Stimulated activated CD8-positive, alpha-beta memory T cell treated with anti-CD3 and anti-CD28 coated beads, Interleukin-2, amount 100 ng/mL, for 48 hours (primary cell): Measurements from ENCODE around the gene SORBS1.
A peak's percentile ranks its signal among the peaks of the same experiment; 100 is the strongest.
"Not testable (repeated sequence)": the region's sequence is repeated elsewhere in the genome, so short reads cannot be mapped to it uniquely, and the experiment has no call there.

Experiments
- DNase-seq, 2 donors: peaks; one replicate each; pipeline ENCODE4 v3.0.0-alpha.2; 2020; ENCODE audit warnings: low read depth in 2 of 2

The SORBS1 gene

GRCh38 chr10:95388539-95388938 lies 172.6 kb downstream of the SORBS1 start:
- no peak for DNase-seq

- no peak for DNase-seq
Observed at GRCh38 chr10:95388109-95388471, 173.1 kb downstream of the SORBS1 start.

DNA sequence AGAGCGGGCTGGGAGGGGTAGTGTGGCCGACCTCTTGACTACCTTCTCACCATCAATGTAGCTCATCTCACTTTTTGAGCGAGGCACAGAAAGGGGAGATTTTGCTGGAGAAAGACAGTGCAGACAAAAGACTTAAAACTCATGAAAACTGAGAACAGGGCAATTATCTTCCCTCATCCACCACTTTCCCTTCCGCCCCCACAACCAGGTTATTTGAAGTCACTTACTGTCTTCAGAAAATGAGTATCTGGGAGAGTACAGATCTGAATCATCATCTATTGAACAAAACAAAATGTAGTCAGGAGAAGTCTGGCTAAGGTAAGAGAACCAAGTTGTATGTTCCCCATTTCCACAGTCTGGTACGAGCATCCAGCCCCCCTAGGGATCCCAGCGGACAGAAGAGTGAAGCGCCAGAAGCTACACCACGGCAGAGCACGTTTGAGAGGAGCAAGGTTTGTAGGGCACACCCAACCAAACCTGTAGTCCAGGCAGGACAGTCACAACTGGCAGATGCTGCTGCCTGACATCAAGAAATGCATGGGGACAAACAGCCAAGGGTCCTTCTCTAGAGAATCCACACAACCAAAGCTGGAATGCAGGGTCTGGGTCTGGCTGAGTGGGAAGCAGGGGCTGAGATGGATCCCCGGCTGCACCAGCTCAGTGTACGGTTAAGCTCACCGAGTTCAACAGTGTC lies 177.0 kb downstream of the SORBS1 start:
- peak in 1 of 2 donors; percentile 9 for DNase-seq

- DNase-seq = no peak
Observed at GRCh38 chr10:95382596-95382995, 178.6 kb downstream of the SORBS1 start.

DNA sequence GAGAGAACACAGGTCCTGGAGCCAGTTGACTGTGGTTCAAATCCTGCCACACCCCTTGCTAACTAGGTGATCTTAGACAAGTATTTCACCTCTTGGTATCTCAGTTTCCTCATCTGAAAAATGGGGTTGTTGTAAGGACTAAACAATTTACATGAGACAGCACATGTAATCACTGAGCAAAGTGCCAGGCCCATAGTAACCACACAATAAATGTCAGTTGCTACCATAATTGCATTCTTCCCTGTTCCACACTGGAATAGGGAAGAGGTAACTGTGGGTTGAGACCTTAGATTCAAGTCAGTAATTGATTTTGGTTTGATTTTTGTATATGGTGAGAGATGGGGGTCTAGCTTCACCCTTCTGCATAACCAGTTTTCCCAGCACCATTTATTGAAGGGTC lies 179.0 kb downstream of the SORBS1 start:
- DNase-seq = no peak

- DNase-seq = no peak
Observed at GRCh38 chr10:95377950-95378349, 183.2 kb downstream of the SORBS1 start.

DNA sequence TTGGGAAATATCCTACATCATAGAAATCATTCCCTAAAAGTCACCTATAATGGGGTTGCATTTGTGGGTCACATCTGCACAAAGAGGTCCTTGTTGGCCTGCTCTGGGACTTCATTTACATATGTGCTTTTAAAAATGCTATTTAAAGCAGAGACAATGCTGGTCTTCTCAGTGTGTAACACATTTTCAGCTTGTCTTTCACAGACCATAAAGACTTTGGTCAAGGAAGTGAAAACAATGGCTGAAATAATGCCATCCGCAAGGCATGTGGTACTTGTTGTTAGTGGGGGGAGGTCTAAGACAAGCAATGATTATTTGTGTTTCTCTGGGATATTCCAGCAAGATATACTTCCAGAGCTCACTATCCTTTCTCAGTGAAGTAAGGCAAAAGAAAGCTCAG lies 185.8 kb downstream of the SORBS1 start:
- no peak for DNase-seq

DNA sequence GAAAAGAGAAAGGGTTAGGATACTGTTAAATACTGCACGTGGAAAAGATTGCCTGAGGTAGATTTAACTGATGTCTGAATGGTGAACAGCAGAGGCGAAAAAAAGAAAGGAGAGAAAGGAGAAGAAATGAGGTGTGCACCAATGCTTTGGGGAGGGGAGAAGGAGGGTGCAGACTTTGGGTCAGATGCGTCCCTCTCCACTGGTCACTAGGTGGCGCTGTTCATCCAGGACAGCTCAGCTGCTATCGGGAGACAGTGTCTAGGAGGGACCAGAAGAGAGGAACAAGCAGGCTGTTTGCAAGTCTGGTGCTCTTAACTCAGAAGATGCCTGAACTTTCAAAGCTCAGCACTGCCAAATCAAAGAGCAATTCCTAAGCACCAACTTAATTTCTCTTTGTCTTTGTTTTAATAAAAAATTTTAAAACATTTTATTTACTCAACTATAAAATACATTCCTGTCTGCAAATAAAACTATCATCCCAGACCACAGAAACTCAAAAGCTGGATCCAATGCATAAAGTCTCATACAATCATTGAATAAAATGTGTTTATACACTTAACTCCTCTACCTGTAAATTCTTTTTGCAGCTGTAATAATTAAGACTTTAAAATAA lies 186.5 kb downstream of the SORBS1 start:
- DNase-seq = peak; percentile 35 to 41

GRCh38 chr10:95373660-95374059 lies 187.5 kb downstream of the SORBS1 start:
- DNase-seq = no peak

DNA sequence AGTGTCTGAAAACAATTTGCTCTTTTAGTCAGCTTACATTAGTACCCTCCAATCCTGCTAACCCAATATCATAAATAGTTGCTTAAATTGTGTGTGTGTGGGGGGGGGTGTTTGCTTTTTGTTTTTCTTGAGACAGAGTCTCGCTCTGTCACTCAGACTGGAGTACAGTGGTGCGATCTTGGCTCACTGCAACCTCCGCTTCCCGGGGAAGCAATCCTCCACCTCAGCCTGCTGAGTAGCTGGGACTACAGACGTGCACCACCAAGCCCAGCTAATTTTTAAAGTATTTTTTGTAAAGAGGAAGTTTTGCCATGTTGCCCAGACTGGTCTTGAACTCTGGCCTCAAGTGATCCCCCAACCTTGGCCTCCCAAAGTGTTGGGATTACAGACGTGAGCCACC lies 196.8 kb downstream of the SORBS1 start:
- DNase-seq = no peak

DNA sequence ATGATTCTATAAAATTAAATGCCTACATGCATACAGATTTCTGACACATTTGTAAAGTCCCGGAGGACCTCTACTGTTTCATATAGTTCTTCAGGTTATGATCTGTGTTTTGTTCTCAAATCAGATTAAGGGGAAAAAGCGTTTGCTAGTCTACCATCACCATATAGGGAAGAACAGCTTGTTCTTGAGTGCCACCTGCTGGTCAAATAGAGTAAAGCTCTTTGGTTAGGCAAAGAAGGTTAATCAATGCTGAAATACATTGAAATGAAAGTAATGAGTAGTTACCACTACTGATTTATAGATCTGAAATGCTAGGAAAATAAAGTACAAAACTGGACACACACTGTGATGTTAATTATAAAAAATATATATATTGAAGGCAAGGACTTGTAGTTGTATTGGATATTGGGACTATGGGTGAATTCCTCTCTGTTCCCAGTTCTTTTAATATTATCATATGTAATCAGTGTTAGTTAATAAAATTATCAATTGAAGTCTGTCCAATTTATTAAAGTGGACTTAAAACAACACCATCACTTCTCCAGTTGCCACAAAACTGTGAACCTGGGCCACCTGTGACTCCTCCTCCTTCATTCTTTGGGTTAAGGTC lies 197.8 kb downstream of the SORBS1 start:
- no peak for DNase-seq

DNA sequence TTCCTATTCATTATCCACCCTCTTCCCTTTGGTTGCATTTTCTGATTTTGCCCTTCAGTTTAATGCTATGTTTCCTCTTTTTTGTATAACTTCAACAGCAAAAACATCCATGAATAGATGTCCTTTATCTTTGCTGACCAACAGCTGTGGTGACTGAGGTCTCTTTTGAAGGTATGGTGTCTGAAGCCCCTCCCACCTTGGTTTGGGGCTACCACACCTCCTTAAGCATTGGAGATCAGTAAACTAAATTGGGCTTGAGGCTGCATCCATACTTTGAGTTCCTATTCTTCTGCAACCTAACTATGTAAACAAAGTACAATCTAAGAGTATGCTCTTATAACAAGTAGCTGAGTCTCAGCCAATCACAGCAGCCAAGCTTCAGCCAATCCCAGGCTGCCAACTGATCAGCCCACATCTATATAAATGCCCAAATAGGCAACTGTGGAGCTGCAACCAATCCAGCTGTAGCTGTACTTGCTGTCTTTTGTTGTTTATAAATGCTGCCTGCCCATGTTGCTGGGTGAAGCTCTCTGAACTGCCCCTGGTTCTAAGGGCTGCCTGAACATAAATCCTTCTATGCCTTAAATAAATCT lies 201.0 kb downstream of the SORBS1 start:
- no peak for DNase-seq

DNA sequence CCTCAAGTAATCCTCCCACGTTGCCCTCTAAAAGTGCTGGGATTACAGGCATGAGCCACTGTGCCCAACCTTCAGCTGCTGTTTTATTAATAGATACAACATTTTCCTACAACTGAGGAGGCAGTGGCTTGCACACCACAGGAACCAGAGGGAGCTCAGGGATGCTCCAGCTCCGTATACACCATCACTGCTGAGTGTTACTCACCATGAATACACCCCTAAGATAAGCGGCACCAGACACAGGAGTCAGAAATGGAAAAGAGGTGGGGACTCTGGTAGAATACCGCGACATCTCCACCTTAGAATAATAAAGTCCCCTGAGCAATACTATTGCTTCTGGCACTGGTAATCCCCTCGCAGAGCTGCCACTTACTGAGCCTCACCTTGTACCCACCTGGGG lies 201.7 kb downstream of the SORBS1 start:
- no peak for DNase-seq

DNA sequence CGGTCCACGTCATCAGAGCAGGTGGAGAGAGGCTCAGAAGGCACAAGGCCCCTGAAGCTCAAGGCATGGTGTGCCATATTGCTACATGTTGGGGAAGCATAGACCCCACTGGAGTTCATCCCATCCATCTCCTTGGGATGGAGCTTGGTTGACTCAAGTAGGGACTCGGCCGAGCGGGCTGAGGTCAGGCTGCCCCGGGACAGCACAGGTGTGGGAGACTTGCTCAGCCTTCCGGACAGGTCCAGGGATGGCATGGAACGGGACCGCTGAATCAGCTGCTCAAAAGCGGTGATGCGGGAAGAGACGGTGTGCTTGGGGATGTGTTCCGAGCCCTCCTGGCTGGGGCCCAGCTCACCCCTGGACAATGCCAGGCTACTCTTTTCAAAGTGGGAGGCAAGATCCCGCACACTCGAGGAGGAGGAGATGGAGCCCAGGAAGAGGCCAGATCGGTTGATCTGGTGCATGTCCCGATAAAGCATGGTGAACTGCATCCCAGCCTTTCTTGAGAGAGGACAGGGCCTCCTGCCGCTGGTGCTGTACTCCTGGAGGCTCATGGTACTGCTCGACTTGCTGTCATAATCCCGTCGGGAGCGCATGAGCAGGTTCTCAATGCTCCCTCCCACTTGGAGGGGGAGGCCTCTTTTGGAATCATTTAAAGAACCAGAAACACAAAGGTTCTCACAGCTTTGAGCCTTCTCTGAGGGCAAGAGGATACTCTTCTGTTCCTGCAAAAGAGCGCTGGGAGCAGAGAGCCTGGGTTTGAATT lies 204.8 kb downstream of the SORBS1 start:
- no peak for DNase-seq

DNA sequence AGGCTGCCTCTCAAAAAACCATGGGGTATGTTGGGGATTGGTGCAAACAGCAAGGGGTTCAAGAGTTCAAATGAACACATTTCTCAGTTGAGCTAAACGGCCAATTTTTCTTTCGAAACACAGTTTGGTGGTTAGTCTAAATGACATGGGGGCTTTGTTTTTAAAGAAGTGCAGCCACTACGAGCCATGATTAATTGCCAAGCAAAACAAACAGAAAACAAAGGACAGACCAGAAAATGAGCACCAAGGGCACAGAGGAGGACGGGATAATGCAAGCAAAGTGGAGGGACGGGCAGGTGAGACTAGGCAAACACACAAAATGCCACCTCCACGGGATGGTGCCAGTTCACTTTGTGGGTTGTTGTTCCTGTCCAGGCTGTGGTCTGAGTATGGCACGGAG lies 205.9 kb downstream of the SORBS1 start:
- DNase-seq = no peak

DNA sequence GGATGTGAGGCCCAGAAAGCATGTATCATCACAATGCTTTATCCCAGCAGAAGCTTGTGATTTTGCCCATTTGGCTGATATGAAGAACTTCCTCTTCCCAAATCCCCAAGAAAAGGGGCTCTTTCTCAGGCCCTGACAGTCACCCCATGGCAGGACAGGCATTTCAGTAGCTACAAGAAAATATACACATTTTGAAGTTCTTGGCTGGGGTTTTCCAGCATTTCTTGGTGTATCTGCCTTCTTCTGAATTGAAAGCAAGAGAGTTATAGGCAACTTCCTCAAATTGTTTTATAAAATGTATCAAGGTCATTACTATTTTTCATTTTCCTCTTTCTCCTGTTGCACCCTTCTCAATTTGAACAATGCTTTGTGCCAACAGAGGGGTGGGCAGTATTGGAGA lies 207.1 kb downstream of the SORBS1 start:
- DNase-seq = no peak

DNA sequence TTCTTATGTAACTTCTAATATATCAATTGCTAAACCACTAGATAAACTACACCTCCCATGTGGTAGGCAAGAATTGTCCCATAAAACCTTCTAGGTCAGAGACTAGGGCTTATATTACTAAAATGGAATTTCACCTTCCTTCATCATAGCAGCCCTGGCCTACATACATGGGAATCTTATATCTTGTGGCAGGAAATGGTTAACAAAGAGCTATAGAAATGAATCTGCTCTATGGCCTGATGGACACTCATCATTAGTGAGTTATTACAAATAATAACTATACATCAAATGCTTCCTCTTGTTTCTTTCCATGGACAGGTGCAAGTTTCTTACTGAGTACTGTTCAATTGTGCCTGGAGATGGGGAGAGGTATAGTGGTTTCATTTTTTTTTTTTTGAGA lies 208.0 kb downstream of the SORBS1 start:
- DNase-seq = no peak

GRCh38 chr10:95352684-95353083 lies 208.5 kb downstream of the SORBS1 start:
- DNase-seq = no peak

- DNase-seq = no peak
Observed at GRCh38 chr10:95350830-95351228, 210.3 kb downstream of the SORBS1 start.

DNA sequence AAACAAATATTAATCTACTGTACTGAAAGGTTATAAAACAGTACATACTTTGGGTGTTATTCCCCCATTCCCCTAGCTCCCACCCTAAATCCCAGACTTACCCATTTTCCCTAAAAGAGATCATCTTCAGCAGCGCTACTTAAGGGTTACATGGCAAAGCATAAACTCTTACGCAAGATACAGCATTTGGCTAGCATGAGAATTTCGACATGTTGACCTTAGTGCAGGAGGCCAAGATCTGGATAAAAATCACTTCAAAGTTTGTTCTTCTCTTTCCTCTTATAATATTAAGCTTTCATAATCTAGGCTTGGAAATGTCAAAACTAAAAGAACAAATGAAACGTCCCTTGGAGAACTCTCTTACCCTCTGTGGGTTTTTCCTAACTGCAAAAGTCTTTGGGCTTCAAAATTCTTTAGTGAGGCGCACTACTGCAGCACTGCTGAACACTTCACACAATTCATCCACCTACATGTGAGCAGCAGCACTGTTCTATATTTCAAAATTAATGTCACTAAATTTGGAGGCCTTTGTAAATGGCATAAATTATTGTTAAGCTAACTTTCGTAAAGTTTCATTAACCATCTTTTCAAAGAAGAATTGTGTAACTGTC lies 210.8 kb downstream of the SORBS1 start:
- no peak for DNase-seq

DNA sequence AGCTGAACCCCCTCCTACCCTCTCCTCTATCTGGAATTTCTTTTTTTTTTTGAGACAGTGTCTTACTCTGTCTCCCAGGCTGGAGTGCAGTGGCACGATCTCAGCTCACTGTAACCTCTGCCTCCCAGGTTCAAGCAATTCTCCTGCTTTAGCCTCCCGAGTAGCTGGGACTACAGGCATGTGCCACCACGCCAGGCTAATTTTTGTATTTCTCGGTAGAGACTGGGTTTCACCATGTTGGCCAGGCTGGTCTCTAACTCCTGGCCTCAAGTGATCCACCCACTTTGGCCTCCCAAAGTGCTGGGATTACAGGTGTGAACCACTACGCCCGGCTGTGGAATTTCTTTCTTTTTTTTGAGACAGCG lies 213.8 kb downstream of the SORBS1 start:
- not testable (repeated sequence) for DNase-seq
